HG02943 (cell line): ENCODE data around the gene RXFP4.
A peak's percentile ranks its signal among the peaks of the same experiment; 100 is the strongest.
"Not testable (repeated sequence)": the region's sequence is repeated elsewhere in the genome, so short reads cannot be mapped to it uniquely, and the experiment has no call there.

ENCODE experiments used
- ATAC-seq: cut with Tn5 transposase; IDR thresholded peaks from one replicate; pipeline ENCODE4 v1.9.1; 2021; ENCODE audit warnings: mild to moderate bottlenecking, low read depth, moderate library complexity; ENCODE audit not compliant: unreplicated experiment

The RXFP4 gene, protein sequence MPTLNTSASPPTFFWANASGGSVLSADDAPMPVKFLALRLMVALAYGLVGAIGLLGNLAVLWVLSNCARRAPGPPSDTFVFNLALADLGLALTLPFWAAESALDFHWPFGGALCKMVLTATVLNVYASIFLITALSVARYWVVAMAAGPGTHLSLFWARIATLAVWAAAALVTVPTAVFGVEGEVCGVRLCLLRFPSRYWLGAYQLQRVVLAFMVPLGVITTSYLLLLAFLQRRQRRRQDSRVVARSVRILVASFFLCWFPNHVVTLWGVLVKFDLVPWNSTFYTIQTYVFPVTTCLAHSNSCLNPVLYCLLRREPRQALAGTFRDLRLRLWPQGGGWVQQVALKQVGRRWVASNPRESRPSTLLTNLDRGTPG

DNA sequence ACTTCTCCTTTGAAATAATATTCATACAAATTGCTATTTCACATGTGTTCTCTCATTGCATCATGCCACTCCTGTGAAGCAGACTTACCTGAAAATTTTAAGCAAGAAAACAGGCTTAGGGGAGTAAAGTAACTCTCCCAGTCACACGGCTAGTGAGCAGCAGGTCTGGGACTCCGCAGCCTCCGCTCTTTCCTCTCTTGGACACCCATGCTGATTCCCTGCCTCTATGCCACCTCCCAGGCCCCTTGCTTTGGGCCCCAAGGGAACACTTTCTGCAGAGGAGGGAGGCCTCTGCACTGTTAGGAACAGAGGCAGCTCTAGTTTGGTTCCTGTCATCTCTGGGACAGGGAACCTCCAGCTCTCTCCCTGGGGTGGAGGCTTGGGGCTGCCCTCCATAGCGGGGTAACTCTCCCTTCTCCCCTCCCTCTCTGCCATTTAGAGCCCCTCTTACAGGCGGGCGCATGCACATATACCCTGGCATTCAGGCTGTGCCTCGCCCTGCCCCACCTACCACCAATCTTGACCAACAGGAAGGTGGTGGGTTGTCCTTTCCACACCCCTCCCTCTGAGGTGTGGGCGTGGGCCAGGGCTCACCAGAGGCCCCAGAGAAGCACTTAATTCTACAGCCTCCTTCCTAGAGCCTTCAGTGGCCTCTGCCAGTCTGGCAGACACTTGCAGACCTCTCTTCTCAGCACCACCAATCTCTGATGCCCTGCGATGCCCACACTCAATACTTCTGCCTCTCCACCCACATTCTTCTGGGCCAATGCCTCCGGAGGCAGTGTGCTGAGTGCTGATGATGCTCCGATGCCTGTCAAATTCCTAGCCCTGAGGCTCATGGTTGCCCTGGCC lies at the start of gene RXFP4:
Gene RXFP4 (plus strand): TSS at position 646 of the 852 bp plus-strand sequence. CDS start 72 bp downstream, at position 718.
- no peak for ATAC-seq

DNA sequence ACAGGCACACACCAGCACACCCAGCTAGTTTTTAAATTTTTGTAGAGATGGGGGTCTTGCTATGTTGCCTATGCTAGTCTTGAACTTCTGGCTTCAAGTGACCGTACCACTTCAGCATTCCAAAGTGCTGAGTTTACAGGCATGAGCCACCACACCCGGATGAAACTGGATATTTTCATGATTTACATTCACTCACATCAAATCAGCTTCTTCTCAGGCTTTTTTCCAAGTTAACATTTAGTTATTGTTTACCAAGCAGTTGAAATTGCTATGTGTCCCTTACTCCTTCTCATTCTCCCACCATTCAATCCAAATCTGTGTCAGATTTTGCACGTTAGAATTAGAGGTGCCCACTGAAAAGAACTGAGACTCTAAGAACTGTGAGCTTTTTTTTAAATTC lies 48.6 kb upstream of the RXFP4 start:
- no peak for ATAC-seq

DNA sequence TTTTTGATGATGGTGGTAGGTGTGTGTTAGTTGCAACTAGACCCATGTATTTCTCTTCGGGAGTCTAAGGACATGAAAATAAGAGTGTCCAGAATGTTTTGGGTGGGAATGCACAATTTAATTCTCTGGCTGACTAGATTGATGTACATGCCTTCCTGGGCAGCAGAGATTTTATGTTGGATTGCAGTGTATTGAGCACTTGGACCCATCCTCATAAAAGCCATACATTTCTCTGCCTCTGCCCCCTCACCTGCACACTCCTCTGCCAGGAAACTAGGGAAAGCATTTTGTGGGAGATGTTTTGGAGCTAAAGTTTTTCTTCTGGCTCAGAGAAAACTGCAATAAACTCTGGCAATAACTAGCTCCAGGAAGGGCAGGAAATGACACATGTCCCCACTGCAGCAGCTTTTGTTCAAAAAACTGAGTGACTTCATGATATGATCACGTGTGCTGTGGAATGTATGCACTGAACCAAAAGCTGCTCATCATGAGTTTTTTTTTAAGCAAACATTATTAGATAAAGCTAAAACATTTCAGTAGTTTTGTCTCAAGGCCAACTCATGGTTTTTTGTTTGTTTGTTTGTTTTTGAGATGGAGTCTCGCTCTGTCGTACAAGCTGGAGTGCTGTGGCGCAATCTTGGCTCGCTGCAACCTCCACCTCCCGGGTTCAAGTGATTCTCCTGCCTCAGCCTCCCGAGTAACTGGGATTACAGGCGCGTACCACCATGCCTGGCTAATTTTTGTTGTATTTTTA lies 47.9 kb upstream of the RXFP4 start:
- ATAC-seq: no peak

DNA sequence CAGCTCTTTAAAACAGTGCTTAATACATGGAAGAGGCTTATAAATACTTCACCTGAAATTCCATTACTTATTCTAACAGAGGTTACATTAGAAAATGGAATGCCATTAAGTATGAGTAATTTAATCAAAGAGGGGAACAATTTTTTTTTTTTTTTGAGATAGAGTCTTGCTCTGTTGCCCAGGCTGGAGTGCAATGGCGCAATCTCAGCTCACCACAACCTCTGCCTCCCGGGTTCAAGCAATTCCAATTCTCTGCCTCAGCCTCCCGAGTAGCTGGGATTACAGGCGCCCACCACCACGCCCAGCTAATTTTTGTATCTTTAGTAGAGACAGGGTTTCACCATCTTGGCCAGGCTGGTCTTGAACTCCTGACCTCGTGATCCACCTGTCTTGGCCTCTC lies 45.8 kb upstream of the RXFP4 start:
- not testable (repeated sequence) for ATAC-seq

DNA sequence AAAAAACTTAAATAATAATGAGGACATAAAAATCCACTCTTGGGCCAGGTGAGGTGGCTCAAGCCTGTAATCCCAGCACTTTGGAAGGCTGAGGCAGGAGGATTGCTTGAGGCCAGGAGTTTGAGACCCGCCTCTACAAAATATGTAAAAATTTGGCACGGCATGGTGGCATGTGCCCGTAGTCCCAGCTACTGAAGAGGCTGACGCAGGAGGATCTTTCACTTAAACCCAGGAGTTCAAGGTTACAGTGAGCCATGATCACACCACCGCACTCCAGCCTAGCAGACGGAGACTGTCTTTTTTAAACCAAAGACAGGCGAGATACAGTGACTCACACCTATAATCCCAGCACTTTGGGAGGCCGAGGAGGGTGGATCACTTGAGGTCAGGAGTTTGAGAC lies 45.0 kb upstream of the RXFP4 start:
- not testable (repeated sequence) for ATAC-seq

DNA sequence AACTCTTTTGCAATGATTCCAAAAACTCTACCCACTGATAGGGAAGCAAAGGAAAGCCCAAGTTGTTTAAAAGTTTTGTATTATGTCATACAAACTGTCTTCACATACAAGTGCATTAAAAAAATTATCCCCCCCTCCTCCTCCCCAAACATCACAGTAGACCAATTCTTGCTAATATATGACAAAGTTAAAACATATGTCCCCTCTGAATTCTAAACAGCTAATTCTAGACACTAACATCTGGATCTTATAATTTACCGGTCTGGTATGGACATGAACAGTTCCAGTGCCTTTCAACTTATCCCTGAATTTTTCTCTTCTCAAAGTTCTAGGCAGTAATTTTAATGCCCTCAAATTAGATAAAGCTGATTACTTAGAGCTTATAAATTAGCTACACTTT lies 43.7 kb upstream of the RXFP4 start:
- no peak for ATAC-seq

DNA sequence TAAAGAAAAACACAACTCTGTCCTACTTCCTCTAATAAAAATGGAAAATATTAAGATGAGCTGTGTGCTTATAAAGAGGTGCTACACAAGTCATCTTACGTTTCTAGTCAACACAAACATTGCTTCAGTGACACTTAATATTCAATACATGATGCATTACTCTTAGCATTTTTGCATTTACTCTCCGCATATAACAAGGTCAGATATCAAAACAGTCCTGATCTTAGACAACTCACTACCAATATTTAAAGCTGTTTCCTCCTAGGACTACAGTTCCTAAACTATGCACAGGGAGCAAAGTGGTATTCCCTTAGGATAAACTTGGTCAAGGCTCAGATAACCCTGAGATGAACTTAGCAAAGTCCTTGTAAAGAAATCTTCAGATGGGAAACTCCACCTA lies 42.5 kb upstream of the RXFP4 start:
- no peak for ATAC-seq

DNA sequence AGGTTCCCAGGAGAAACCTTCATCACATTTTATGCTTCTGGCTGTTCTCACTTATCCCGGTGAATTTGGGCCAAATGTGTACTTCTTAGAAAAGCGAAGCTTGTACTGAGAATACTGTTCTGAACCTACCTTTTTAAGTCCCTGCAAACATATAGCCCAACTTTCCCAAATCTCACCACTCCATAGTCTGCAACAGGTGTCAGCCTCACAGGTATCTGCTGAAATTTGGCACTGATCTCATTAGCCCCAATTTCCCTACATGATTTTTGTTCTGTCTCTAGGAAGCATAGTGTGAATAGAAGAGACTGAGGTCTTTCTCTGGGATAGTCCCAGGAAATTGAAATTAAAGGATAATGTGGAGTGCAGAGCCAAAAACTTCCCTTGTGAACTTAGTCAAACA lies 41.8 kb upstream of the RXFP4 start:
- no peak for ATAC-seq

DNA sequence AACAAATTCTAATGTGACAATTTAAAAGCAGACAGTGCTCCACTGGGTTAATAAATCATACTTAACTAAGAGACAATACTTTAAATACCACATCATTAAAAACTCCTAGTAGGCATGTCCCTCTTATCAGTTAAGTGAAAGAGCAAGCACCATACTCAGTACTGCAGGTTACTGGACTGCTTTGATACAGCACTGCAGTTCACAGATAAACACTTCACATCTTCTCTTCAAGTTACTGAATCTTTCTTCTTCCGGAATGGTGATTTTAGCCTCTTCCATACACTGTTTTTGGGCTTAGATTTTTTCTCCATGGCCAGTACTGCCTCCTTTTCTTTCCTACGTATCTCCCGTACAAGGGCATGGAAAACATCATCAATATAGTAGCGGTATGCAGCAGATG lies 41.3 kb upstream of the RXFP4 start:
- no peak for ATAC-seq

DNA sequence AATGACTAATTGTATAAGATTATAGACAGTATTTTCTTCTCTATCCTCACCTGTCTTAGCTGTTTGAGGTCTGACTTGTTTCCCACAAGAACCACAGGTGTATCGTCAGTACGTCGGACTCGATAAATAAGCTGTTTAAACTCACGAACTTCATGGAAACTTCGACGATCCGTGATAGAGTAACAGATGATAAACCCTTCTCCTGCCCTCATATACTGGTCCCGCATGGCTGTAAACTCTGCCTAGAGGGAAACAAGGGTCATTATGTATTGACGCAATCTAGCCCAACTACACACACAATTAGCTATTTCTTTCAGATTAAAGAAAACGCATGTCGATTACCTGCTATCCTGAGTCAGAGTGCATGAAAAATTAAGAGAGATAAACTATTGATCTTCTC lies 37.2 kb upstream of the RXFP4 start:
- no peak for ATAC-seq

DNA sequence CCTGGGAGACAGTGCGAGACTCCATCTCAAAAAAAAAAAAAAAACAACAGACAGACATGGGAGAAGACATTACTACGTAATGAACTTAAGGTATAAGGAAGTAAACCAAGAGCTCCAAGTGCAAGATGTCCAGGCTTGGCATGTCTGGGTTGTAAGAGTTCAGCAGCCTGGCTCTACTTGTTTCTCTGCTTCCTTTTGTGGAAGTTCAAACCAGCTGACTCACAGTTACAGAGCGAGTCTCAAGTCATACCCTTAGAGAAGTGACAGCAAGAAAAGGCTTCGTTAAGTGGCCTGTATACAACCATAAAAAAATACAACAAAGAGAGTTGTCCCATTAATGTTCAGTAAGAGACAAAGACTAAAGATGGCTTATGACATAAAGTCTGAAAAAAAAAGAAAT lies 31.5 kb upstream of the RXFP4 start:
- ATAC-seq: no peak

DNA sequence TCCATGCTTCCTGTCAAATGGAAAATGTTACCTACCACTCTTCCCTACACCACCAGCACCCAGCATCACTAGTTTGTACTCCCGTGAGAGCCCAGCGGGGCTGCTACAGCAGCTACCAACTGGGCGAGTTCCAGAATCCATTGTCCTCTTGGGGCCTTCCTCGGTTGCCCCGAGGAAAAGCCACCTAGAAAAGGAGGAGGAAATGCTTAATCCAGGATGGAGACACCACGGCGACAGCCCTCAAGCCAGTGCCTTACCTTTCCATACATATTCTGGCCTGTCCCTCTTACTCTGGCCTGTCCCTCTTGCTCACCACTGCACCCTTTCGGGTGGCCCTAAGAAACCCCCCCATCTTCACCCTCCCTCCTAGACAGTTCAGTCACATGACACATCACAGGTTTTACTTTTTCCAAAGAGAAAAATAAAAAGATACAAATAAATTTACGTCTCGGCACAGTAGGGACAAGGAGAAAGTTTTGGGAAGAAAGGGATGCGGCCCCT lies 30.8 kb upstream of the RXFP4 start:
- no peak for ATAC-seq

DNA sequence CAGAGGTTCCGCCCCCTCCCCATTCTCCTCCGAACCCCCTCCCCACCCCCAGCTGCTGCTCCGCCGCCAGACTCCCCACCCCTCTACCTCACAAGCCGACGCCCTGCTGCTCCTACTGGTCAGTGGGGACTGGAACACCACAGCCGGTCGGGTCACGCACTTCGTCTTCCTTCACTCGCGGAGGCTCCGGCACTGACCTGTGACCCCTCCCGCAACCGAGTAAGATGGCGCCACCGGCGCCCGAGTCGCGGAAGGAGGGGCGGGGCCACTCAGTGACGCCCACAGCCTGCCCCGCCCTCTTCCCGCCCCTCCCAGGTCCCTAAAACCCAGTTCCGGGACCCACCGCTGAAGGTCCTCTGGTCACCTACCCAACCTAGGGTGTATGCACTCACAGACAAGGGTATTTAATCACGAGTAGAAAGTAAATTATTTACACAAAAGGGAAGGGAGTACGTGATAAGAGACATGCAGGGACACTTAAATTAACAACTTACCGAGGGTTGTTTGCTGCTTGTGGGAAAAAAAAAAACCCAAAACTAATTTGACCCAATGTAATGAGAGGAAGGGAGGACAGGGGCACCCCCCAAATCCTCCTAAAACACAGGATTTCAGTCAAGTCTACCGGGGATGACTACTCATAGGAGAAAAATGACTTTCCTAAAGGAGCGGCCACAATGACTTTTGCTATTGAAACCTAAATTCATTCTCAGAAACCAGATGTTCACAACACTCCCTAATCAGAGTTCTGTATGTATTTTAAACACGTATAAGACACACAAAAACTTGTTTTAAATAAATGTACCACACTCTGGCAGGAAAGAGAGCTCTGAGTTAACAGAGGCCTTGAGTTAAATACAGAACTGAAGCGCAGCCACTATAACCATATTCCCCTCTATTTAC lies 30.0 kb upstream of the RXFP4 start, which contains the start of gene RIT1:
Gene RIT1 (minus strand): TSS at position 194 of the 900 bp plus-strand sequence. CDS start 588 bp downstream, outside the sequence.
- ATAC-seq: peak; percentile 78

DNA sequence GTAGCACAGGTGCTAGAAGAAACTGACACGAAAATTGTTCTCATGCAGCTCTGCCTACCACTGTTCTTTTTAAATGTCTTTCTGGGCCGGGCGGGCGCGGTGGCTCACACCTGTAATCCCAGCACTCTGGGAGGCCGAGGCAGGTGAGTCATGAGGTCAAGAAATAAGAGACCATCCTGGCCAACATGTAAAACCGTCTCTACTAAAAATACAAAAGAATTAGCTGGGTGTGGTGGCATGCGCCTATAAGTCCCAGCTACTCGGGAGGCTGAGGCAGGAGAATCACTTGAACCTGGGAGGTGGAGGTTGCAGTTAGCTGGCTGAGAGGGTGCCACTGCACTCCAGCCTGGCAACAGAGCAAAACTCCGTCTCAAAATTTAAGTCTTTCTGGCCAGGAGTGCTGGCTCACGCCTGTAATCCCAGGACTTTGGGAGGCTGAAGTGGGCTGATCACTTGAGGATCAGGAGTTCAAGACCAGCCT lies 29.3 kb upstream of the RXFP4 start:
- ATAC-seq: no peak

DNA sequence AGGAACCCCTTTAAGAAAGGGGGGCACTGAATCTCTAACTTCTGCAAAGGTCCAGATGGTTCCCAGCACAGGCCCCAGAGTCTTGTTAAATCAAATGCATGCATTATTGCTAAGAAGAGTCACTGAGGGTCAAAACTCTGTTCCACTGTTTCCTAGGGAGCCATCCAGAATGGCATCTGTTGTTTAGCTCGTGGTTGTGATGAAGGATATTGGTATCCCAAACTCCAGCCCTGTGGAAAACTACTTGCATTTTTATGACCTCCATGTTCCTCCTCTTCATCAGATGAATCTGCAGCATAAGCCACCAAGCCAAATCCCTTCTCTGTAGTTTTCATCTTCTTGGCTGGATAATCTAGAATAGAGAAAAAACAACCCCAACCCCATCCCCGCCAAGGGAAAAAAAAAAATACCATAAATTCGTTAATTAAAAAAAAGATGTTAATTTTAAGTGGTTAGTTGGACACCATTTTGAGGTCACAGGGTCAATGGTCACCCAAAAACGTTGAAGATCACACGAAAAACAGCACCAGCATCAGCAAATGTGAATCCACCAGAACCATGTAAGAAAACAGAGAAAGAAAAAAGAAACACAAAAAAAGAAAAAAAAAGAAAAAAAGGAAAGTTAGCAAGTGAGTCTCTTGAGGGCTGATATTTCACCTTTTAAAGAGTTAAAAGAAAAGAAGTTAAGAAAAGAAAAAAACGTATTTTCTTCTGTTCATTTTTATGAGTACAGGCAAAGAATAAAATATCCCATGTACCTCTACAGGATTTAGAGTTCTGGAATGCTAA lies 27.3 kb upstream of the RXFP4 start:
- ATAC-seq: no peak

DNA sequence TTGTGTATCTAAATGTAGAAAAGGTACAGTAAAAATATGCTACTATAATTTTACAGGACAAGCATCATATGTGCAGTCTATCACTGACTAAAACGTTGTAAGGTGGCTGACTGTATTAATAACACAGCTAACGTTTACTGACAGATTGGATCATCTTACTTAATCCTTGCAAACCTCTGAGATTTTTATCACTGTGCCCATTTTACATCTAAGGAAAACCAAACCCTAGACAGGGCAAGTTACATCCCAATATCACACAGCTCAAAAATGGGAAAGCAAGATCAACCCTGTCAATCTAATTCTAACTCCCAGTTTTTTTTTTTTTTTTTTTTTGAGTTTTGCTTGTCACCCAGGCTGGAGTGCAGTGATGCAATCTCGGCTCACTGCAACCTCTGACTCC lies 22.8 kb upstream of the RXFP4 start:
- no peak for ATAC-seq

DNA sequence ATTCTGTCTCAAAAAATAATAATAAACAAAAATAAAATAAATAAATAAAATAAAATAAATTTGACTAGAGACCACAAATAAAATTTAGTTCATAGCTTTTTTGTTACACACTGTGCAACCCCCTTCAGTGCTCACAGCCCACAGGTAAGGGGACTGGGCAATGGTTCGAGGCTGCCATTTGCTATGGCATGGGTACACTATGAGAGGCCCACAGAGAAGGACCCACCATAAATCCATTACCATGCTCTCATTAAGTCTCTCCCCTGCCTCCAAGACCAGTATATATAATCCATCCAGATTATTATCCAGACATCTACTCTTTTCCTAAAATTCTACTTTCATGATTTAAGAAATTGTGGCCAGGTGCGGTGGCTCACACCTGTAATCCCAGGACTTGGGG lies 21.6 kb upstream of the RXFP4 start:
- no peak for ATAC-seq

DNA sequence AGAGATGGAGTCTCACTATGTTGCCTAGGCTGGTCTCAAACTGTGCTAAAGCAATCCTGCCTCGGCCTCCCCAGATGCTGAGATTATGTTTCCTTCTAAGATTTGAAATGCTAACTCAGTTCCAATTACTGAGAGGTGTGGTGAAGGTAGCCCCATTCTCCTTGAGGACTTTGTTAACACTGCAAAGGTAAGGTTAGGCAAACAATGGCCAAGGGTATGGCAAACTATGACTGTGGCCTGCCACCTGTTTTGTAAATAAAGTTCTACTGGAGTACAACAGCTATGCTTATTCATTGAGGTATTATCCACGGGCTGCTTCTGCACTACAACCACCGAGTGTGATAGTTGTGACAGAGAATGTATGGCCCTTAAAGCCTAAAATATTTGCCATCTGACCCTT lies 20.7 kb upstream of the RXFP4 start:
- ATAC-seq: no peak

DNA sequence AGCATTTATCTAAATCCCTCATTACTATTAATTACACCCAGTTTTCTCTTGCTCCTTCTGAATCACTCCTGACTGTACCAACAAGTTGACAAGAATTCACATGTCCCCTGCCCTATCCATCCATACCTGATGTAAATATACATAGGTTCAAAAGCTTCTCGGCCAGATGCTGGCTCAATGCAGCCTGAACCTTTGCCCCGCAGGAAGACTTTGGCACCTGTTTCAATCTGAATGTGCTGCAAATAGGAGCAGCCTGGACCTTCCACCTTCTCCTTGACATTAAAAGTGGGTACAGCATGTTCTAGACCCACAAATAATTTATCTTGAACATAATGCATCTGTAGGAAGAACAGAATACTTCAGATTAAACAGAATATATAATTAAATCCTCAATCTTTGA lies 15.9 kb upstream of the RXFP4 start:
- no peak for ATAC-seq
